Measurements from ENCODE around the gene SUN3.

DNA sequence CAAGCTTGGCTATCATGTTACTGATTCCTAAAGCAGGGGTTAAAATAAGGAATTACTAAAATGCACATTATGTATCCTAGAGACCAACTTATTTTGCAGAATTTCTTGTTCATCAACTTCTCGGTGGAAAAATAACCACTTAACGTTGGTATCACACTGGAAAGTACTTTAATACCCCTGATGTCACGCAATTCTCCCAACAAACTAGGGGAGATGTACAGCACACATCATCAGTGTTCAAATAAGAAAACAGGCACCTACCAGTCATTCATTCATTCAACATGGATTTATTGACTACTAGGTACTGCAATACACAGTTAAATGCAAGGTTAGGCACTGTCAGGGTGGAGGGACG, 50.1 kb downstream of the SUN3 start:
- TF ChIP-seq TAF1 (IDR thresholded peaks at IDR 0.05; ENCODE audit: borderline replicate concordance, insufficient read depth, low read length) (no peak), POLR2AphosphoS5 (IDR thresholded peaks at IDR 0.05; ENCODE audit: low read depth, low read length) (no peak), SIN3A (IDR thresholded peaks at IDR 0.05; ENCODE audit: borderline replicate concordance, insufficient read depth, low read length) (no peak)
- TF ChIP-seq, protein P1, sequence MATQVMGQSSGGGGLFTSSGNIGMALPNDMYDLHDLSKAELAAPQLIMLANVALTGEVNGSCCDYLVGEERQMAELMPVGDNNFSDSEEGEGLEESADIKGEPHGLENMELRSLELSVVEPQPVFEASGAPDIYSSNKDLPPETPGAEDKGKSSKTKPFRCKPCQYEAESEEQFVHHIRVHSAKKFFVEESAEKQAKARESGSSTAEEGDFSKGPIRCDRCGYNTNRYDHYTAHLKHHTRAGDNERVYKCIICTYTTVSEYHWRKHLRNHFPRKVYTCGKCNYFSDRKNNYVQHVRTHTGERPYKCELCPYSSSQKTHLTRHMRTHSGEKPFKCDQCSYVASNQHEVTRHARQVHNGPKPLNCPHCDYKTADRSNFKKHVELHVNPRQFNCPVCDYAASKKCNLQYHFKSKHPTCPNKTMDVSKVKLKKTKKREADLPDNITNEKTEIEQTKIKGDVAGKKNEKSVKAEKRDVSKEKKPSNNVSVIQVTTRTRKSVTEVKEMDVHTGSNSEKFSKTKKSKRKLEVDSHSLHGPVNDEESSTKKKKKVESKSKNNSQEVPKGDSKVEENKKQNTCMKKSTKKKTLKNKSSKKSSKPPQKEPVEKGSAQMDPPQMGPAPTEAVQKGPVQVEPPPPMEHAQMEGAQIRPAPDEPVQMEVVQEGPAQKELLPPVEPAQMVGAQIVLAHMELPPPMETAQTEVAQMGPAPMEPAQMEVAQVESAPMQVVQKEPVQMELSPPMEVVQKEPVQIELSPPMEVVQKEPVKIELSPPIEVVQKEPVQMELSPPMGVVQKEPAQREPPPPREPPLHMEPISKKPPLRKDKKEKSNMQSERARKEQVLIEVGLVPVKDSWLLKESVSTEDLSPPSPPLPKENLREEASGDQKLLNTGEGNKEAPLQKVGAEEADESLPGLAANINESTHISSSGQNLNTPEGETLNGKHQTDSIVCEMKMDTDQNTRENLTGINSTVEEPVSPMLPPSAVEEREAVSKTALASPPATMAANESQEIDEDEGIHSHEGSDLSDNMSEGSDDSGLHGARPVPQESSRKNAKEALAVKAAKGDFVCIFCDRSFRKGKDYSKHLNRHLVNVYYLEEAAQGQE (IDR thresholded peaks at IDR 0.05; ENCODE audit: insufficient read depth in 1 of 2, low read depth in 2 of 2, low read length in 2 of 2): no peak

Data from PFSK-1 (cell line).